Fibroblast of villous mesenchyme (primary cell): Measurements from ENCODE around the gene DYTN. TPM values are rescaled to one million over a fixed set of nuclear protein-coding genes. Genes with fewer than 3 reads are reported as not detected.
A peak's percentile ranks its signal among the peaks of the same experiment; 100 is the strongest.

ENCODE experiments used
- DNase-seq: peaks from one replicate; pipeline ENCODE4 v3.0.0-alpha.2; 2010; ENCODE audit warnings: low read depth
- H3K4me3 ChIP-seq: 2 replicates; pipeline ENCODE4 v1.5.1; 2011; ENCODE audit warnings: low read depth, mild to moderate bottlenecking, low read length
- total RNA-seq: library from RNA; depleted of rRNA; stranded (reverse); fragments of >200 nt; gene quantifications from 2 replicates; pipeline ENCODE4 v1.2.3, GENCODE V29; 2012
- TF ChIP-seq, protein P1 (sequence below): IDR thresholded peaks from 2 replicates; pipeline ENCODE4 v1.5.1; 2012; ENCODE audit warnings: low read depth, mild to moderate bottlenecking, low read length; ENCODE audit not compliant: insufficient read depth

Gene DYTN
- total RNA-seq = not detected in 2 replicates

GRCh38 chr2:206718296-206718695 lies at the start of gene DYTN:
Gene DYTN (minus strand): TSS chr2:206718396. CDS start chr2:206718279, 117 bp downstream.
- TF ChIP-seq, protein P1, sequence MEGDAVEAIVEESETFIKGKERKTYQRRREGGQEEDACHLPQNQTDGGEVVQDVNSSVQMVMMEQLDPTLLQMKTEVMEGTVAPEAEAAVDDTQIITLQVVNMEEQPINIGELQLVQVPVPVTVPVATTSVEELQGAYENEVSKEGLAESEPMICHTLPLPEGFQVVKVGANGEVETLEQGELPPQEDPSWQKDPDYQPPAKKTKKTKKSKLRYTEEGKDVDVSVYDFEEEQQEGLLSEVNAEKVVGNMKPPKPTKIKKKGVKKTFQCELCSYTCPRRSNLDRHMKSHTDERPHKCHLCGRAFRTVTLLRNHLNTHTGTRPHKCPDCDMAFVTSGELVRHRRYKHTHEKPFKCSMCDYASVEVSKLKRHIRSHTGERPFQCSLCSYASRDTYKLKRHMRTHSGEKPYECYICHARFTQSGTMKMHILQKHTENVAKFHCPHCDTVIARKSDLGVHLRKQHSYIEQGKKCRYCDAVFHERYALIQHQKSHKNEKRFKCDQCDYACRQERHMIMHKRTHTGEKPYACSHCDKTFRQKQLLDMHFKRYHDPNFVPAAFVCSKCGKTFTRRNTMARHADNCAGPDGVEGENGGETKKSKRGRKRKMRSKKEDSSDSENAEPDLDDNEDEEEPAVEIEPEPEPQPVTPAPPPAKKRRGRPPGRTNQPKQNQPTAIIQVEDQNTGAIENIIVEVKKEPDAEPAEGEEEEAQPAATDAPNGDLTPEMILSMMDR = no peak
- H3K4me3 ChIP-seq = no peak within 1 kb of the TSS
- no peak for DNase-seq

DNA sequence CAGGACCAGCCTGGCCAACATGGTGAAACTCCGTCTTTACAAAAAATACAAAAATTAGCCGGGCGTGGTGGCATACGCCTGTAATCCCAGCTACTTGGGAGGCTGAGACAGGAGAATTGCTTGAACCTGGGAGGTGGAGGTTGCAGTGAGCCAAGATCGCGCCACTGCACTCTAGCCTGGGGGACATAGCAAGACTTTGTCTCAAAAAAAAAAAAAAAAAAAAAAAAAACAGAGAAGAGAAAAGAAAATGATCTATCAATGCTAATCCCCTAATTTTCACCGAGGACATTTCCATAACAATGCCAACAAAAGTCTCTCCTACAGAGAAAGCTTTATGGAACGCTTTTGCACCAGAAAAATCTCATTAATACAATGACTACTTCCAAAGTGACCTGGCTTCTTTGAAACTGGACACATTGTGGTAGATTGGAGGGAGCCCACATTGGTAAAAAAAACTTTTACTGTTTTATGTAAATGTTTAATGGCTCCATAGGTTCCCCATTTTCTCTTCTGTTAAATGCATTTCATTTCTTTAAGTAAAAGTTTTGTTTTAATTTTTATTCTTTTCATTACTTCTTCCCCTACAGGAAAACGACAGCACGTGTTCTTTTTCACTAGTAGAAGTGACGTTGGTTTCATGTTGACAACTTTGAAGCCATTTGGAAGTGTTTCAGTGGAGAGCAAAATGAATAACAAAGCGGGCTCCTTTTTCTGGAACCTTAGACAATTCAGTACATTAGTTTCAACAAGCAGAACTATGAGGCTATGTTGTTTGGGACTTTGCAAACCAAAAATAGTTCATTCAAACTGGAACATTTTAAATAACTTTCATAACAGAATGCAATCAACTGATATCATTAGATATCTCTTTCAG lies 48.1 kb upstream of the DYTN start:
- H3K4me3 ChIP-seq = peak overlapping the region; percentile 88
- TF ChIP-seq, protein P1 = no peak
- no peak for DNase-seq

DNA sequence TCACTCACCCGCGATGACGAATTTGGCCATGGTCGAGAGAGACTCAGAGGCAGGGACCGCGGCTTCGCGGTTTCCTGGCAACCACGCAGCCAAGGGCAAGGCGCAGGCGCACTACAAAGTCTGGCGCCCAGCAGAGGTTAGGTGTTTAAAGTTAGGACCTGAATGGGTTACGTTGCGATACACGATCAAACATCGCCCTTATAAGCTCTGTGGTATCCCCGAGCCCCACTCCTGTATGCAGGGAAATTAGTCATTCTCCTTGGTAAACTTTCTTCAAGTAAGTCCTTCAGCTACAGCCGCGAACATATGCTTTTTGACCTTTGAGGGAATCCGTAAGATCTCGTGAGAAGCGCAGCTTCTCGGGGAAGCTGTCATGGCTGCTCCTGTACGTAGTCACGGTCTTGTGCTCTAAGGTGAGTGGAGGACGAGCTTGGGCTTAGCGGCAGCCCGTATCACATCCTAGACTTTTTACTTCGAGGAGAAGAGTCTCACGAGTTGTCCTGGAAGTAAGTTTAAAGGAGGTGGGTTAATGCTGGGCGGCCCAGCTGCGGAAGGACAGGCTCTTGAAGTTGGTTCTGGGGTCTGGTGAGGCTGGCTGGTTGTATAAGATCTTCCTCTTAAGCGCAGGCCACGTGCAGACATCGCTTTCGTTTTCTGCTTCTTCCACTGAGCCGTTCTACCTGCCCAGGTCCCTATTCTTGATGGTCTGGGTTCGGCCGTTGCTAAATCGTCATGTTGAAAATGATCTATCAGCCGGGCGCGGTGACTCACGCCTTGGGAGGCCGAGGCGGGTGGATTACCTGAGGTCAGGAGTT lies 47.3 kb upstream of the DYTN start, which contains the start of the genes FASTKD2 and MDH1B:
Gene FASTKD2 (plus strand): TSS at position 365 of the 815 bp plus-strand sequence. CDS start 1,088 bp downstream, outside the sequence.
Gene MDH1B (minus strand): TSS at position 87 of the 815 bp plus-strand sequence. CDS start 57 bp downstream, at position 30.
- H3K4me3 ChIP-seq = peak within 1 kb of the TSS; percentile 88
- peak; percentile 97 for DNase-seq
- TF ChIP-seq, protein P1 = no peak

GRCh38 chr2:206764673-206765241 lies 46.6 kb upstream of the DYTN start:
- peak overlapping the region; percentile 88 for H3K4me3 ChIP-seq
- TF ChIP-seq, protein P1 = no peak
- DNase-seq = no peak

DNA sequence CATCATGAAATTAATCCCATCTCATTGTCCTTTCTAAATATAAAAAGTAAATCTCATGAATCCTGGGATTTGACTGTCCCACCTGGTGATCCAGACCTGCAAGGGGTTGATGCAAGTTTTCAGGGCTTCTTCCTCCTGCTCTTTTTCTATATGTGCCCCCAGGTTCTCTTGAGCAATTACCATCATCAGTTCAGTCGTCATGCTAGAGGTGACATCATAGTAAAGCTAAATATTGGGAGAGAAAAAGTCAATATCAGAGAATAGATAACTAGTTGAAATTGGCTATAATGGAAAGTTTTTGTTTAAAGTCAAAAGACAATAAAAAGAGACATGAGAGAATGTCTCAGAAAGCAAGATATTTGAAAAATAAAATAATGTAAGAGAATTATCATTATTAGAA lies 38.6 kb upstream of the DYTN start:
- no peak for DNase-seq
- H3K4me3 ChIP-seq = no peak overlapping the region
- TF ChIP-seq, protein P1 = no peak

DNA sequence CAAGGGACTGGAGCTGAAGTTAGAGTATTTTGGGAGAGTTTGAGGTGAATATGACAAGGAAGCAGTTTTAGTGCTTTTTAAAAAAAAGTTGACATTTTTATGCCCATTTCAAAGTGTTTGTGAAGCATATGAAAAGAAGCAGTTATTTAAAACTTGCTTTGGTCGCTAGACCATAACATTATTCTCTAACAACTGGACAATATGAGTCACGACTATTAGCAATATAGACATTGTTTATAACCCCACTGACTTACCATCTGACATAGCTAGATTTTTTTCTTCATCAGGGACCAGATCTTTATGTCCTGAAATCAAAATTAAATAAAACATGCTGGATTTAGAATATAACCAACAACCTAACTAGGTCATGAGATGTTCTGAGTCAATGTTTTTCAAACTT lies 22.6 kb upstream of the DYTN start:
- peak; percentile 1 for DNase-seq
- TF ChIP-seq, protein P1 = no peak
- no peak overlapping the region for H3K4me3 ChIP-seq
